ENCODE data around the gene SNX24.
"Not testable (repeated sequence)": the region's sequence is repeated elsewhere in the genome, so short reads cannot be mapped to it uniquely, and the experiment has no call there.

The SNX24 gene

GRCh38 chr5:122924719-122925395 lies 79.4 kb downstream of the SNX24 start:
- no peak for DNase-seq

- no peak for DNase-seq
Observed at GRCh38 chr5:122929001-122929400, 83.6 kb downstream of the SNX24 start.

- no peak for DNase-seq
Observed at GRCh38 chr5:122929980-122930379, 84.6 kb downstream of the SNX24 start.

GRCh38 chr5:122933956-122934355 lies 88.5 kb downstream of the SNX24 start:
- no peak for DNase-seq

- DNase-seq = no peak
Observed at GRCh38 chr5:122936088-122936487, 90.7 kb downstream of the SNX24 start.

- no peak for DNase-seq
Observed at GRCh38 chr5:122937914-122938313, 92.5 kb downstream of the SNX24 start.

GRCh38 chr5:122940890-122941289 lies 95.5 kb downstream of the SNX24 start:
- DNase-seq = no peak

- DNase-seq = no peak
Observed at GRCh38 chr5:122941737-122942136, 96.3 kb downstream of the SNX24 start.

GRCh38 chr5:122942164-122942914 lies 96.9 kb downstream of the SNX24 start:
- DNase-seq = no peak

GRCh38 chr5:122943050-122943698 lies 97.8 kb downstream of the SNX24 start:
- DNase-seq = no peak

- no peak for DNase-seq
Observed at GRCh38 chr5:122944051-122944450, 98.6 kb downstream of the SNX24 start.

GRCh38 chr5:122947372-122947771 lies 102.0 kb downstream of the SNX24 start:
- no peak for DNase-seq

GRCh38 chr5:122947772-122948171 lies 102.4 kb downstream of the SNX24 start:
- no peak for DNase-seq

GRCh38 chr5:122948319-122948718 lies 102.9 kb downstream of the SNX24 start:
- DNase-seq = no peak

- DNase-seq = no peak
Observed at GRCh38 chr5:122951658-122952057, 106.2 kb downstream of the SNX24 start.

- DNase-seq = no peak
Observed at GRCh38 chr5:122954719-122955118, 109.3 kb downstream of the SNX24 start.

GRCh38 chr5:122957457-122957856 lies 112.0 kb downstream of the SNX24 start:
- DNase-seq = no peak

GRCh38 chr5:122959740-122960445 lies 114.5 kb downstream of the SNX24 start:
- DNase-seq = no peak

- no peak for DNase-seq
Observed at GRCh38 chr5:122963305-122963704, 117.9 kb downstream of the SNX24 start.

GRCh38 chr5:122965111-122965510 lies 119.7 kb downstream of the SNX24 start:
- no peak for DNase-seq

- DNase-seq = no peak
Observed at GRCh38 chr5:122967085-122967484, 121.7 kb downstream of the SNX24 start.

GRCh38 chr5:122967625-122968024 lies 122.2 kb downstream of the SNX24 start:
- no peak for DNase-seq

GRCh38 chr5:122968056-122968455 lies 122.6 kb downstream of the SNX24 start:
- DNase-seq = not testable (repeated sequence)

Measured in CD4-positive, alpha-beta T cell treated with Interferon alpha-2 for 1 hour (primary cell).